GM12878 (cell line): Measurements from ENCODE around the gene RUBCNL. TPM values are rescaled to one million over a fixed set of nuclear protein-coding genes. Genes with fewer than 3 reads are reported as not detected.

Experiments used
- ATAC-seq: fragments of 200-7000 bp; cut with Tn5 transposase; 3 replicates; pipeline ENCODE4 v1.9.1; 2020; ENCODE audit warnings: mild to moderate bottlenecking, moderate library complexity
- BruUV-seq: library from RNA; stranded (reverse); fragments of 400-500 nt; replicated peaks from 2 replicates; lab custom pipeline; 2021; lab: Mats Ljungman, UMichigan
- CTCF ChIA-PET: fragments of 300-600 bp; sonication (Branson Sonifier 250); formaldehyde crosslinking; extraction: SDS; loops from one replicate; lab custom pipeline; 2021; ENCODE audit warnings: inconsistent platforms; lab: Yijun Ruan, JAX
- POLR2A ChIA-PET: fragments of 350-600 bp; formaldehyde crosslinking; extraction: SDS; loops from one replicate; lab custom pipeline; 2021; ENCODE audit warnings: inconsistent platforms; lab: Charles Lee
- RAD21 ChIA-PET: fragments of 300-600 bp; sonication (Branson Sonifier 250); formaldehyde crosslinking; loops from one replicate; lab custom pipeline; 2023; ENCODE audit warnings: antibody characterized with exemption; ENCODE audit not compliant: unreplicated experiment; lab: Charles Lee
- SMC1A ChIA-PET: fragments of 300-600 bp; sonication (Branson Sonifier 250); formaldehyde crosslinking; loops from one replicate; lab custom pipeline; 2023; ENCODE audit not compliant: unreplicated experiment, uncharacterized antibody; lab: Charles Lee
- DNase-seq: peaks from one replicate; pipeline ENCODE4 v3.0.0-alpha.2; 2011; ENCODE audit warnings: low read depth, low spot score
- FAIRE-seq: peaks from 3 replicates; lab custom pipeline; 2011; peaks lifted over from hg19 to GRCh38; lab: Jason Lieb, UNC
- H2AFZ ChIP-seq: 2 replicates; pipeline ENCODE4 v1.6.0; 2011; ENCODE audit warnings: low read depth, low read length, control low read depth; ENCODE audit not compliant: control insufficient read depth
- H3K27ac ChIP-seq: 2 replicates; pipeline ENCODE4 v1.5.1; 2011; ENCODE audit warnings: control low read depth; ENCODE audit not compliant: control insufficient read depth, insufficient read depth
- H3K27me3 ChIP-seq, 2 experiments: replicated peaks in 1 of 2; 2 replicates each; pipeline versions ENCODE4 v1.6.0 to v1.6.1; 2011; ENCODE audit warnings: low read length in 1 of 2; ENCODE audit not compliant: control insufficient read depth in 2 of 2, insufficient read depth in 2 of 2
- H3K36me3 ChIP-seq, 2 experiments: 2 replicates each; pipeline ENCODE4 v1.5.1; 2011; ENCODE audit warnings: low read length in 1 of 2; ENCODE audit not compliant: control insufficient read depth in 2 of 2, insufficient read depth in 2 of 2
- H3K4me1 ChIP-seq: 2 replicates; pipeline ENCODE4 v1.6.1; 2011; ENCODE audit warnings: mild to moderate bottlenecking, low read length, moderate library complexity, mixed read lengths; ENCODE audit not compliant: control insufficient read depth, insufficient read depth
- H3K4me2 ChIP-seq: 2 replicates; pipeline ENCODE4 v1.6.0; 2011; ENCODE audit warnings: control low read depth; ENCODE audit not compliant: control insufficient read depth, insufficient read depth
- H3K4me3 ChIP-seq: fragments of 200-600 bp; sonication (generic); 2 replicates; pipeline ENCODE4 v1.5.1; 2016
- H3K79me2 ChIP-seq: 2 replicates; pipeline ENCODE4 v1.6.0; 2011; ENCODE audit warnings: low read length; ENCODE audit not compliant: control insufficient read depth, insufficient read depth
- H3K9ac ChIP-seq: 2 replicates; pipeline ENCODE4 v1.8.0; 2011; ENCODE audit warnings: low read length, control low read depth, mixed read lengths; ENCODE audit not compliant: control insufficient read depth, insufficient read depth
- H3K9me3 ChIP-seq: replicated peaks from 3 replicates; pipeline ENCODE4 v1.5.1; 2011; ENCODE audit warnings: mild to moderate bottlenecking, low read length; ENCODE audit not compliant: control insufficient read depth, insufficient read depth
- H4K20me1 ChIP-seq: 2 replicates; pipeline ENCODE4 v1.6.0; 2011; ENCODE audit not compliant: control insufficient read depth, insufficient read depth
- BMI1 ChIP-seq: fragments of 450-650 bp; IDR thresholded peaks from 2 replicates; pipeline ENCODE4 v1.6.1; 2016; ENCODE audit warnings: mild to moderate bottlenecking, moderate library complexity, borderline replicate concordance
- CBFB ChIP-seq: IDR thresholded peaks from 2 replicates; pipeline ENCODE4 v1.6.1; 2016; ENCODE audit warnings: antibody characterized with exemption, low read depth
- CREM ChIP-seq: IDR thresholded peaks from 2 replicates; pipeline ENCODE4 v1.6.1; 2014; ENCODE audit warnings: antibody characterized with exemption, low read depth
- GABPA ChIP-seq: IDR thresholded peaks from 2 replicates; pipeline ENCODE4 v1.6.1; 2014; ENCODE audit warnings: antibody characterized with exemption, low read depth, mild to moderate bottlenecking, inconsistent platforms
- HDAC2 ChIP-seq: fragments of 200-600 bp; sonication (generic); IDR thresholded peaks from 2 replicates; pipeline ENCODE4 v1.6.1; 2017
- HDAC6 ChIP-seq: fragments of 200-600 bp; sonication (generic); IDR thresholded peaks from one replicate; pipeline ENCODE4 v1.8.0; 2017; ENCODE audit warnings: antibody characterized with exemption; ENCODE audit not compliant: unreplicated experiment
- IKZF1 ChIP-seq: fragments of 450-650 bp; conservative IDR thresholded peaks from 2 replicates; pipeline ENCODE4 v1.6.1; 2017; ENCODE audit warnings: antibody characterized with exemption, mild to moderate bottlenecking
- KDM1A ChIP-seq: fragments of 200-600 bp; sonication (generic); IDR thresholded peaks from 2 replicates; pipeline ENCODE4 v1.6.1; 2016; ENCODE audit warnings: borderline replicate concordance
- KLF5 ChIP-seq: fragments of 450-650 bp; IDR thresholded peaks from 2 replicates; pipeline ENCODE4 v1.6.1; 2014; ENCODE audit warnings: mild to moderate bottlenecking; ENCODE audit not compliant: partially characterized antibody
- MEF2A ChIP-seq: IDR thresholded peaks from 2 replicates; pipeline ENCODE4 v1.6.1; 2011; ENCODE audit warnings: low read depth, mild to moderate bottlenecking, low read length, moderate library complexity; ENCODE audit not compliant: insufficient read depth
- MYB ChIP-seq: fragments of 150-350 bp; IDR thresholded peaks from 2 replicates; pipeline ENCODE4 v1.6.1; 2014; ENCODE audit warnings: mild to moderate bottlenecking, low read depth, low read length, borderline replicate concordance
- NFIC ChIP-seq: IDR thresholded peaks from 2 replicates; pipeline ENCODE4 v1.6.1; 2012; ENCODE audit warnings: low read depth, mild to moderate bottlenecking, inconsistent platforms, low read length, moderate library complexity
- NR2C1 ChIP-seq: fragments of 450-650 bp; IDR thresholded peaks from 2 replicates; pipeline ENCODE4 v1.6.1; 2017; ENCODE audit warnings: antibody characterized with exemption, mild to moderate bottlenecking, moderate library complexity
- PML ChIP-seq: IDR thresholded peaks from 2 replicates; pipeline ENCODE4 v1.6.1; 2012; ENCODE audit warnings: low read length, inconsistent platforms
- PRDM15 ChIP-seq: fragments of 450-650 bp; formaldehyde crosslinking; IDR thresholded peaks from 2 replicates; pipeline ENCODE4 v1.4.0; 2020; ENCODE audit warnings: mild to moderate bottlenecking, moderate library complexity
- RELA ChIP-seq: fragments of 450-650 bp; IDR thresholded peaks from 2 replicates; pipeline ENCODE4 v1.8.0; 2014; ENCODE audit warnings: borderline replicate concordance; ENCODE audit not compliant: partially characterized antibody
- SPI1 ChIP-seq: IDR thresholded peaks from 2 replicates; pipeline ENCODE4 v1.6.1; 2011; ENCODE audit warnings: low read depth, mild to moderate bottlenecking, low read length, moderate library complexity, borderline replicate concordance; ENCODE audit not compliant: insufficient read depth
- ZSCAN29 ChIP-seq: fragments of 450-650 bp; IDR thresholded peaks from 2 replicates; pipeline ENCODE4 v1.6.1; 2017; ENCODE audit warnings: mild to moderate bottlenecking, moderate library complexity
- WGBS: methylation state at CpG from one replicate; pipeline ENCODE4 v1.1.6; 2016; ENCODE audit warnings: low lambda C conversion rate; ENCODE audit not compliant: insufficient replicate concordance, insufficient coverage; ENCODE audit errors: missing lambda C conversion rate; 5-methylcytosine and 5-hydroxymethylcytosine counted together
- in situ Hi-C: fragments of 300-500 bp; cut with MboI; formaldehyde crosslinking; loops from 9 replicates; pipeline ENCODE4 v1.14.3; 2018; ENCODE audit warnings: mixed read lengths
- intact Hi-C: fragments of 100-400 bp; cut with micrococcal nuclease; formaldehyde crosslinking; loops from one replicate; pipeline ENCODE4 v1.14.2; 2022; ENCODE audit not compliant: unreplicated experiment
- polyA plus RNA-seq, 11 experiments: library from polyadenylated mRNA; depleted of rRNA in 4 of 11; unstranded in 6 of 11; stranded (reverse) in 5 of 11; fragments of >200 nt; fragmentation: Nextera tagmentation in 4 of 11; fragmentation: Illumina TruSeq in 1 of 11; extraction: Ambion mirVana in 4 of 11; extraction: Trizol in 1 of 11; gene quantifications; 1 replicate in 1 of 11; 2 replicates in 10 of 11; pipeline versions ENCODE4 v1.2.1 to v1.2.3, GENCODE V29; 2011 to 2016; ENCODE audit warnings: inconsistent platforms in 2 of 11, missing spikeins in 2 of 11, low read depth in 1 of 11
- total RNA-seq, 4 experiments: library from RNA; depleted of rRNA in 3 of 4; stranded (reverse); fragments of >200 nt in 3 of 4; fragmentation: Illumina TruSeq in 1 of 4; extraction: Trizol in 1 of 4; gene quantifications; 2 replicates each; pipeline versions ENCODE4 v1.2.1 to v1.2.3, GENCODE V29; 2013 to 2021
- TF ChIP-seq, protein P1 (sequence below): IDR thresholded peaks from 2 replicates; pipeline ENCODE4 v1.6.1; 2012; ENCODE audit warnings: low read depth, low read length, improper control_type of control experiment
- TF ChIP-seq, protein P2 (sequence below): IDR thresholded peaks from 2 replicates; pipeline ENCODE4 v1.6.1; 2011; ENCODE audit warnings: mild to moderate bottlenecking, low read depth, low read length, moderate library complexity; ENCODE audit not compliant: insufficient replicate concordance

The RUBCNL gene
- total and polyA plus RNA-seq, 10 of the 15 experiments (the other 5 are each of a cell fraction or from before 2014, with no cell fraction given): 0.71 to 51.9 (median 38.2) TPM

DNA sequence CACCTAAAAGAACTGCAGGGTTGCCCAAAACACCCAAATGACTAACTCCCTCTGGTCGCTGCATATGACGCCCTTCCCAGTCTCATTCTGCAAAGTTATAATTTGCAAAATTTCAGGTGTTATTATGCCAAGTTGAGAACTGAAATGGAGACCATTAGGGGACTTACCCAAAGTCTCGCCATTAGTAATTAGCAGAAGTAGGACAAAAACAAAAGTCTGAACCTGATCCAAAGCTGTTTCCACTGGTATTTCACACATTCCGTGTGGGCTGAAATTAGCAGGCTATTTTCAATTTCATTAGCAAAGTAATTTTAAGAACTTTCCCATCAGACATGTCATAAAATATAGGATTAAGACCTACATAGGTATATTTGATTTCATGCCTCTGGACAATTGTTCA is 6.8 kb downstream of the RUBCNL start:
- FAIRE-seq: no peak
- SMC1A ChIA-PET: interaction anchor here (1.2 to 6.5 kb wide), 5 partner anchors 9 to 249 kb away, joined by 3 to 55 read pairs (median 5); no protein-coding TSS in a partner anchor
- WGBS: 8% methylated on average over 4 of the region's 4 CpGs
- no peaks in the 10 kb centered on the region for H4K20me1 ChIP-seq
- H3K4me2 ChIP-seq: peak overlapping the region; percentile 45
- H3K79me2 ChIP-seq: peaks cover 91% of the 10 kb centered on the region
- in situ Hi-C loops (no loop called here), intact Hi-C loops (loop anchor here (10.0 kb wide), 1 partner anchor 75 kb away; no protein-coding TSS in a partner anchor)
- RAD21 ChIA-PET: interaction anchor here (0.7 to 1.6 kb wide), 4 partner anchors 8 to 200 kb away, joined by 3 to 5 read pairs (median 3); no protein-coding TSS in a partner anchor
- H3K27ac ChIP-seq: peak overlapping the region; percentile 85; the same call in 1 of the 2 replicates
- H3K9ac ChIP-seq: no peak overlapping the region
- H2AFZ ChIP-seq: no peak overlapping the region
- peaks cover 63% of the 10 kb centered on the region for H3K4me1 ChIP-seq
- no peaks in the 10 kb centered on the region for H3K27me3 ChIP-seq
- BruUV-seq: no TSS peak
- DNase-seq: no peak
- H3K4me3 ChIP-seq: 0 out of 2 replicates have a peak overlapping the region, but pooled peaks have one; percentile 1
- ATAC-seq: peak; percentile 16
- POLR2A ChIA-PET: interaction anchor here (4.6 kb wide), 1 partner anchor 10 kb away, joined by 25 read pairs; no protein-coding TSS in a partner anchor
- H3K9me3 ChIP-seq: no peaks in the 10 kb centered on the region
- CTCF ChIA-PET: interaction anchor here (2.2 kb wide), 1 partner anchor 9 kb away, joined by 13 read pairs; no protein-coding TSS in a partner anchor
- H3K36me3 ChIP-seq: no peaks in the 10 kb centered on the region; a peak in 1 of 4 replicates
- TF ChIP-seq PRDM15 (CRISPR knock-in tag) (no peak), ZSCAN29 (no peak), MYB (no peak), KLF5 (no peak), NFIC (peak; percentile 62; the same call in 1 of the 2 replicates), HDAC2 (no peak), BMI1 (no peak; the same call in 1 of the 2 replicates), IKZF1 (peak; percentile 70), SPI1 (peak; percentile 21; the same call in 1 of the 2 replicates), PML (no peak), CREM (no peak), RELA (peak; percentile 29), HDAC6 (no peak), CBFB (no peak), NR2C1 (no peak), KDM1A (no peak), MEF2A (peak; percentile 61; the same call in 1 of the 2 replicates), GABPA (no peak)
- TF ChIP-seq, protein P1, sequence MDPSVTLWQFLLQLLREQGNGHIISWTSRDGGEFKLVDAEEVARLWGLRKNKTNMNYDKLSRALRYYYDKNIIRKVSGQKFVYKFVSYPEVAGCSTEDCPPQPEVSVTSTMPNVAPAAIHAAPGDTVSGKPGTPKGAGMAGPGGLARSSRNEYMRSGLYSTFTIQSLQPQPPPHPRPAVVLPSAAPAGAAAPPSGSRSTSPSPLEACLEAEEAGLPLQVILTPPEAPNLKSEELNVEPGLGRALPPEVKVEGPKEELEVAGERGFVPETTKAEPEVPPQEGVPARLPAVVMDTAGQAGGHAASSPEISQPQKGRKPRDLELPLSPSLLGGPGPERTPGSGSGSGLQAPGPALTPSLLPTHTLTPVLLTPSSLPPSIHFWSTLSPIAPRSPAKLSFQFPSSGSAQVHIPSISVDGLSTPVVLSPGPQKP: no peak
- TF ChIP-seq, protein P2, sequence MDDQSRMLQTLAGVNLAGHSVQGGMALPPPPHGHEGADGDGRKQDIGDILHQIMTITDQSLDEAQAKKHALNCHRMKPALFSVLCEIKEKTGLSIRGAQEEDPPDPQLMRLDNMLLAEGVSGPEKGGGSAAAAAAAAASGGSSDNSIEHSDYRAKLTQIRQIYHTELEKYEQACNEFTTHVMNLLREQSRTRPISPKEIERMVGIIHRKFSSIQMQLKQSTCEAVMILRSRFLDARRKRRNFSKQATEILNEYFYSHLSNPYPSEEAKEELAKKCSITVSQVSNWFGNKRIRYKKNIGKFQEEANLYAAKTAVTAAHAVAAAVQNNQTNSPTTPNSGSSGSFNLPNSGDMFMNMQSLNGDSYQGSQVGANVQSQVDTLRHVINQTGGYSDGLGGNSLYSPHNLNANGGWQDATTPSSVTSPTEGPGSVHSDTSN: no peak
